Panc1 (cell line): ENCODE results near the gene GOLGA6L2. TPM values are rescaled to one million over a fixed set of nuclear protein-coding genes. Genes with fewer than 3 reads are reported as not detected.

ENCODE experiments used
- ATAC-seq: fragments of 200-7000 bp; cut with Tn5 transposase; 2 replicates; pipeline ENCODE4 v1.9.1; 2020; ENCODE audit warnings: mild to moderate bottlenecking, moderate library complexity
- BruUV-seq: library from RNA; stranded (reverse); fragments of 400-500 nt; replicated peaks from 2 replicates; lab custom pipeline; 2021; lab: Mats Ljungman, UMichigan
- CTCF ChIA-PET: fragments of 300-600 bp; sonication (Branson Sonifier 250); formaldehyde crosslinking; loops from one replicate; lab custom pipeline; 2022; ENCODE audit warnings: antibody characterized with exemption; lab: Charles Lee
- POLR2A ChIA-PET: fragments of 300-600 bp; sonication (Branson Sonifier 250); formaldehyde crosslinking; loops from one replicate; lab custom pipeline; 2022; ENCODE audit warnings: antibody characterized with exemption; lab: Charles Lee
- DNase-seq: peaks from one replicate; pipeline ENCODE4 v3.0.0-alpha.2; 2010; ENCODE audit warnings: low read depth, low spot score
- H3K27ac ChIP-seq: 2 replicates; pipeline ENCODE4 v1.5.1; 2011; ENCODE audit warnings: mild to moderate bottlenecking, low read length, inconsistent platforms
- H3K27me3 ChIP-seq: fragments of 200-500 bp; sonication (Bioruptor generic); 2 replicates; pipeline ENCODE4 v1.6.0; 2014; ENCODE audit warnings: low read length, inconsistent platforms; ENCODE audit not compliant: control insufficient read depth, insufficient read depth
- H3K36me3 ChIP-seq: fragments of 200-500 bp; sonication (Bioruptor generic); 2 replicates; pipeline ENCODE4 v1.5.1; 2014; ENCODE audit warnings: inconsistent platforms, mild to moderate bottlenecking, low read length, moderate library complexity; ENCODE audit not compliant: control insufficient read depth, insufficient read depth
- H3K4me1 ChIP-seq: 2 replicates; pipeline ENCODE4 v1.5.1; 2011; ENCODE audit warnings: inconsistent platforms, mild to moderate bottlenecking, low read length, moderate library complexity; ENCODE audit not compliant: control insufficient read depth, insufficient read depth
- H3K4me3 ChIP-seq, 2 experiments: 2 replicates each; pipeline ENCODE4 v1.5.1; 2011 to 2012; ENCODE audit warnings: low read depth in 2 of 2, low read length in 2 of 2, mild to moderate bottlenecking in 2 of 2, inconsistent platforms in 1 of 2, moderate library complexity in 1 of 2
- H3K9me3 ChIP-seq: fragments of 200-500 bp; sonication (Bioruptor generic); 2 replicates; pipeline ENCODE4 v1.5.1; 2014; ENCODE audit warnings: low read depth, mild to moderate bottlenecking, inconsistent platforms, low read length, moderate library complexity; ENCODE audit not compliant: control insufficient read depth, insufficient read depth
- CTCF ChIP-seq: fragments of 450-650 bp; IDR thresholded peaks from 2 replicates; pipeline ENCODE4 v1.5.1; 2017; ENCODE audit warnings: mild to moderate bottlenecking
- POLR2AphosphoS5 ChIP-seq: IDR thresholded peaks from 2 replicates; pipeline ENCODE4 v1.6.1; 2012; ENCODE audit warnings: mild to moderate bottlenecking, low read depth, low read length, moderate library complexity
- SIN3A ChIP-seq: IDR thresholded peaks from 2 replicates; pipeline ENCODE4 v1.6.1; 2012; ENCODE audit warnings: low read depth, mild to moderate bottlenecking, low read length, moderate library complexity, borderline replicate concordance; ENCODE audit not compliant: insufficient read depth
- TCF7L2 ChIP-seq: IDR thresholded peaks from 2 replicates; pipeline ENCODE4 v1.6.1; 2011; ENCODE audit warnings: mild to moderate bottlenecking, low read depth, low read length, inconsistent platforms
- in situ Hi-C: cut with HindIII; loops from 2 replicates; pipeline ENCODE4 v1.10.0; 2016; ENCODE audit warnings: low sequenced_read_pairs, low pct_unique_long_range_greater_than_20kb
- intact Hi-C: fragments of 100-400 bp; cut with micrococcal nuclease; formaldehyde crosslinking; loops from one replicate; pipeline ENCODE4 v1.10.0; 2022; ENCODE audit not compliant: unreplicated experiment
- total RNA-seq: library from RNA; stranded (reverse); gene quantifications from one replicate; pipeline ENCODE4 v1.2.1, GENCODE V29; 2021; ENCODE audit not compliant: unreplicated experiment
- TF ChIP-seq, protein P1 (sequence below), 2 experiments: IDR thresholded peaks; 2 replicates each; pipeline ENCODE4 v1.6.1; 2011 to 2012; ENCODE audit warnings: low read depth in 2 of 2, control low read depth in 1 of 2, low read length in 1 of 2, mild to moderate bottlenecking in 1 of 2, moderate library complexity in 1 of 2; ENCODE audit not compliant: insufficient read depth in 1 of 2

The GOLGA6L2 gene
- total RNA-seq, 1 experiment from 2014 or later: not detected

DNA sequence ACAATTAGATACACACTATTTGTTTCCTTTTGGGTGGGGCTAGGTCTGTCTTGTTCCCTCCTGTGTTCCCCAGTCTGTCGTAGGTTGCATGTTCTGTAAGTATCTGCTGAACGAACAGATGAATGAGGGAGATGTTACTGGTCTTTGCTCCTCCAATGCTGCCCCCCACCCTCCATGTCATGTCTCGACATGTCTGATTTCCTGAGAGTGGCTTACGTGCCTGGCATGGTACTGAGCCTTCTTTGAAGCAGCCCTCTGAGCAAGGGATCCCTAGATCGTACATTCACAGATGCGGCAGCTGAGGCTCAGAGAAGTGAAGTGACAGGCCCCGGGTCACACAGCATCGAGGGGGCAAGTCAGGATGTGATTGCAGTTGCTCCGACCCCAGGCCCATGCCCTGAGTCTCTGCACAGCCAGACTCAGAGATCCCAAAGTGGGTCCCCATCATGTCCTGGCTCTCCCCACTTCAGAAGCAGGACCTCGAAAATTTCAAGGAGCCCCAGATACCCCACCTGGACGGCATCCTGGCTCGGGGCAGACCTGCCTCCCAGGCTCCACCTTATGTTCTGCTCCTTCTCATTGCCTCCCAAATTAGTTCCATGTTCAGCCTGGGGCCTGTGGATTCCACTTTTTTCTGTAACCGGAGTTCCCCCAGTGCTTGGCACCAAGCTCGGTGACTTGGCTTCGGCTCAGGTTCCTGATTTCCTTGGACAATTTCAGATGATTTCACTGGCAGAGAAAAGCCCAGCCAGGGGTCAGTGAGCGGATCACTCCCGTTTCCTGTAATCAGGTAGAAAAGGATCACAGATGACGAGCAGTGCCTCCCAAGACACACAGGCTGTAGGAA is 24.7 kb downstream of the GOLGA6L2 start:
- intact Hi-C loops: no loop called here
- in situ Hi-C loops: no loop called here
- Histone ChIP-seq H3K4me1 (peaks cover 2% of the 10 kb centered on the region; the same call in 1 of the 2 replicates), H3K27me3 (no peaks in the 10 kb centered on the region), H3K27ac (no peak overlapping the region), H3K4me3 (no peak overlapping the region), H3K9me3 (no peaks in the 10 kb centered on the region), H3K36me3 (no peaks in the 10 kb centered on the region)
- TF ChIP-seq, protein P1, sequence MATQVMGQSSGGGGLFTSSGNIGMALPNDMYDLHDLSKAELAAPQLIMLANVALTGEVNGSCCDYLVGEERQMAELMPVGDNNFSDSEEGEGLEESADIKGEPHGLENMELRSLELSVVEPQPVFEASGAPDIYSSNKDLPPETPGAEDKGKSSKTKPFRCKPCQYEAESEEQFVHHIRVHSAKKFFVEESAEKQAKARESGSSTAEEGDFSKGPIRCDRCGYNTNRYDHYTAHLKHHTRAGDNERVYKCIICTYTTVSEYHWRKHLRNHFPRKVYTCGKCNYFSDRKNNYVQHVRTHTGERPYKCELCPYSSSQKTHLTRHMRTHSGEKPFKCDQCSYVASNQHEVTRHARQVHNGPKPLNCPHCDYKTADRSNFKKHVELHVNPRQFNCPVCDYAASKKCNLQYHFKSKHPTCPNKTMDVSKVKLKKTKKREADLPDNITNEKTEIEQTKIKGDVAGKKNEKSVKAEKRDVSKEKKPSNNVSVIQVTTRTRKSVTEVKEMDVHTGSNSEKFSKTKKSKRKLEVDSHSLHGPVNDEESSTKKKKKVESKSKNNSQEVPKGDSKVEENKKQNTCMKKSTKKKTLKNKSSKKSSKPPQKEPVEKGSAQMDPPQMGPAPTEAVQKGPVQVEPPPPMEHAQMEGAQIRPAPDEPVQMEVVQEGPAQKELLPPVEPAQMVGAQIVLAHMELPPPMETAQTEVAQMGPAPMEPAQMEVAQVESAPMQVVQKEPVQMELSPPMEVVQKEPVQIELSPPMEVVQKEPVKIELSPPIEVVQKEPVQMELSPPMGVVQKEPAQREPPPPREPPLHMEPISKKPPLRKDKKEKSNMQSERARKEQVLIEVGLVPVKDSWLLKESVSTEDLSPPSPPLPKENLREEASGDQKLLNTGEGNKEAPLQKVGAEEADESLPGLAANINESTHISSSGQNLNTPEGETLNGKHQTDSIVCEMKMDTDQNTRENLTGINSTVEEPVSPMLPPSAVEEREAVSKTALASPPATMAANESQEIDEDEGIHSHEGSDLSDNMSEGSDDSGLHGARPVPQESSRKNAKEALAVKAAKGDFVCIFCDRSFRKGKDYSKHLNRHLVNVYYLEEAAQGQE (IDR thresholded peaks at IDR 0.05; ENCODE audit: insufficient read depth in 1 of 2, low read depth in 2 of 2, low read length in 1 of 2): no peak
- TF ChIP-seq TCF7L2 (no peak), POLR2AphosphoS5 (no peak), CTCF (no peak), SIN3A (no peak)
- no TSS peak for BruUV-seq
- ATAC-seq (no peak), DNase-seq (no peak)
- ChIA-PET POLR2A (no interaction called here), CTCF (no interaction called here)

GRCh38 chr15:23420806-23421575 is 26.1 kb downstream of the GOLGA6L2 start:
- in situ Hi-C loops: no loop called here
- Histone ChIP-seq H3K36me3 (no peaks in the 10 kb centered on the region), H3K27ac (no peak overlapping the region), H3K4me3 (no peak overlapping the region), H3K4me1 (peaks cover 2% of the 10 kb centered on the region; the same call in 1 of the 2 replicates), H3K27me3 (no peaks in the 10 kb centered on the region), H3K9me3 (no peaks in the 10 kb centered on the region)
- DNase-seq (no peak), ATAC-seq (no peak)
- ChIA-PET CTCF (interaction anchor here (0.6 kb wide), 1 partner anchor 17 kb away, joined by 3 read pairs; no protein-coding TSS in a partner anchor), POLR2A (no interaction called here)
- intact Hi-C loops: no loop called here
- no TSS peak for BruUV-seq
- TF ChIP-seq CTCF (no peak), TCF7L2 (no peak), SIN3A (no peak), POLR2AphosphoS5 (no peak)
- TF ChIP-seq, protein P1 (IDR thresholded peaks at IDR 0.05; ENCODE audit: insufficient read depth in 1 of 2, low read depth in 2 of 2, low read length in 1 of 2): no peak
